A549 (cell line): ENCODE measurements around the gene FZD1.

ENCODE experiments used
- CHD2 ChIP-seq: fragments of 150-350 bp; IDR thresholded peaks from 2 replicates; pipeline ENCODE4 v1.6.1; 2014; ENCODE audit warnings: low read length; ENCODE audit not compliant: partially characterized antibody
- CHD4 ChIP-seq: fragments of 200-600 bp; sonication (generic); IDR thresholded peaks from 2 replicates; pipeline ENCODE4 v1.6.1; 2016; ENCODE audit warnings: antibody characterized with exemption, mild to moderate bottlenecking, borderline replicate concordance
- CTCF ChIP-seq: fragments of >200 bp; sonication (Bioruptor Twin); formaldehyde crosslinking; IDR thresholded peaks from 3 replicates; pipeline ENCODE4 v1.5.1; 2016
- ESRRA ChIP-seq: fragments of 150-350 bp; IDR thresholded peaks from 2 replicates; pipeline ENCODE4 v1.6.1; 2014; ENCODE audit warnings: mild to moderate bottlenecking, low read length, borderline replicate concordance
- HMGXB4 ChIP-seq: fragments of 250-450 bp; sonication (Bioruptor Pico); IDR thresholded peaks from 2 replicates; pipeline ENCODE4 v1.5.0; 2021; ENCODE audit warnings: mild to moderate bottlenecking, moderate library complexity, borderline replicate concordance
- HOXB5 ChIP-seq: fragments of 250-450 bp; sonication (Bioruptor Pico); IDR thresholded peaks from 2 replicates; pipeline ENCODE4 v1.5.0; 2020; ENCODE audit warnings: mild to moderate bottlenecking, moderate library complexity
- PBX3 ChIP-seq: IDR thresholded peaks from 2 replicates; pipeline ENCODE4 v1.6.1; 2012
- RAD21 ChIP-seq, 2 experiments: fragments of >200 bp in 1 of 2; sonication (Bioruptor Twin) in 1 of 2; formaldehyde crosslinking in 1 of 2; IDR thresholded peaks in 1 of 2; conservative IDR thresholded peaks in 1 of 2; 2 replicates in 1 of 2; 3 replicates in 1 of 2; pipeline ENCODE4 v1.6.1; 2012 to 2018; ENCODE audit warnings: inconsistent platforms in 1 of 2
- REST ChIP-seq: fragments of 200-600 bp; sonication (generic); IDR thresholded peaks from 2 replicates; pipeline ENCODE4 v1.6.1; 2016; ENCODE audit warnings: antibody characterized with exemption, mild to moderate bottlenecking, moderate library complexity
- RNF2 ChIP-seq: fragments of 200-600 bp; sonication (generic); IDR thresholded peaks from 2 replicates; pipeline ENCODE4 v1.6.1; 2016; ENCODE audit warnings: low read depth, mild to moderate bottlenecking, antibody characterized with exemption, moderate library complexity, borderline replicate concordance
- ZFP36 ChIP-seq: fragments of 450-650 bp; IDR thresholded peaks from 2 replicates; pipeline ENCODE4 v1.6.1; 2014; ENCODE audit warnings: borderline replicate concordance; ENCODE audit not compliant: partially characterized antibody

- no peak for TF ChIP-seq CTCF
- no peak for TF ChIP-seq CHD2
- no peak for TF ChIP-seq CHD4
- TF ChIP-seq RNF2, result no peak
- no peak for TF ChIP-seq HMGXB4 (CRISPR knock-in tag)
- no peak for TF ChIP-seq REST
- TF ChIP-seq ESRRA, result no peak
- no peak for TF ChIP-seq HOXB5 (CRISPR knock-in tag)
- TF ChIP-seq RAD21 (conservative IDR thresholded peaks at IDR 0.05 in 1 of 2, IDR thresholded peaks at IDR 0.05 in 1 of 2), result no peak
- no peak for TF ChIP-seq PBX3
- TF ChIP-seq ZFP36, result no peak
Measured at GRCh38 chr7:91270372-91270771, 6.1 kb downstream of the FZD1 start.
